ENCODE results near the gene CST7. TPM values are rescaled to one million over a fixed set of nuclear protein-coding genes. Genes with fewer than 3 reads are reported as not detected.

CST7 gene
- total and polyA plus RNA-seq, 2 donors (not counting 3 experiments of a cell fraction or from before 2014, with no cell fraction given), result not detected

DNA sequence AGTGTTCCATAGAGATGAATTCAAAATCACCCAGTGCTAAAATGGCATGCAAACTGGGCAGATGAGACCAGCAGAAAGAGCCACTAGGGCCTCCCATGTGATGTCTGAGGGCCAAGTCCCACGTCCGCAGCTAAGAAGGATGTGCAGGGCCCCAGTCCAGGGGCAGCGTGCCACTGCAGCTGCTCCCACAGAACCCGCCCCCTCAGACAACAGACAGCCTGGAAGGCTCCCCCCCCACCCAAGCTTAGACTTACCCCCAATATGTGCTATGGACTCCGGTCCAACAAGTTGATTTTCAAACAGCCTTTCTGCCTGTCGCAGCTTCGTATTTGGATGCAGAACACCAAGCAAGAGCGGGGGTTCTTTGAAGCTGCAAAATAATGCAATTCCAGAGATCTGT lies 29.4 kb downstream of the CST7 start:
- H3K27ac ChIP-seq (ENCODE audit: insufficient read depth, low read depth, low read length), result no peak overlapping the region
- H3K9me3 ChIP-seq (replicated peaks; ENCODE audit: control insufficient read depth, insufficient read depth, low read length), result no peaks in the 10 kb centered on the region
- H3K4me1 ChIP-seq (ENCODE audit: control insufficient read depth, extremely low read depth, insufficient read depth, low read length), result peaks cover 13% of the 10 kb centered on the region
- H3K9me1 ChIP-seq (replicated peaks; ENCODE audit: control insufficient read depth, extremely low read depth, insufficient read depth, low read length), result no peaks in the 10 kb centered on the region
- dilution Hi-C loops (cut with MboI; ENCODE audit: extremely low pct_ligation_motif_present, low sequenced_read_pairs) (no loop called here), intact Hi-C loops (cut with micrococcal nuclease) (no loop called here)
- ChIA-PET POLR2A (no interaction called here), CTCF (no interaction called here)
- no peak overlapping the region for H3K4me2 ChIP-seq (ENCODE audit: insufficient read depth, low read length)
- FAIRE-seq (no peak), DNase-seq (ENCODE audit: low read depth, low spot score) (no peak)
- no peak overlapping the region for H3K9ac ChIP-seq (replicated peaks; ENCODE audit: extremely low read depth, insufficient read depth, low read length)
- no peak for TF ChIP-seq GATA2 (IDR thresholded peaks at IDR 0.05; ENCODE audit: insufficient read depth, insufficient read length, low read depth, low read length)
- no peak for TF ChIP-seq POLR2A (IDR thresholded peaks at IDR 0.05; ENCODE audit: low read depth, low read length)
- TF ChIP-seq, protein P1, sequence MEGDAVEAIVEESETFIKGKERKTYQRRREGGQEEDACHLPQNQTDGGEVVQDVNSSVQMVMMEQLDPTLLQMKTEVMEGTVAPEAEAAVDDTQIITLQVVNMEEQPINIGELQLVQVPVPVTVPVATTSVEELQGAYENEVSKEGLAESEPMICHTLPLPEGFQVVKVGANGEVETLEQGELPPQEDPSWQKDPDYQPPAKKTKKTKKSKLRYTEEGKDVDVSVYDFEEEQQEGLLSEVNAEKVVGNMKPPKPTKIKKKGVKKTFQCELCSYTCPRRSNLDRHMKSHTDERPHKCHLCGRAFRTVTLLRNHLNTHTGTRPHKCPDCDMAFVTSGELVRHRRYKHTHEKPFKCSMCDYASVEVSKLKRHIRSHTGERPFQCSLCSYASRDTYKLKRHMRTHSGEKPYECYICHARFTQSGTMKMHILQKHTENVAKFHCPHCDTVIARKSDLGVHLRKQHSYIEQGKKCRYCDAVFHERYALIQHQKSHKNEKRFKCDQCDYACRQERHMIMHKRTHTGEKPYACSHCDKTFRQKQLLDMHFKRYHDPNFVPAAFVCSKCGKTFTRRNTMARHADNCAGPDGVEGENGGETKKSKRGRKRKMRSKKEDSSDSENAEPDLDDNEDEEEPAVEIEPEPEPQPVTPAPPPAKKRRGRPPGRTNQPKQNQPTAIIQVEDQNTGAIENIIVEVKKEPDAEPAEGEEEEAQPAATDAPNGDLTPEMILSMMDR (IDR thresholded peaks at IDR 0.05; ENCODE audit: extremely low read depth in 1 of 2, insufficient read depth in 1 of 2, low read depth in 1 of 2, low read length in 2 of 2), result no peak
- TF ChIP-seq EZH2 (IDR thresholded peaks at IDR 0.05; ENCODE audit: borderline replicate concordance, low read depth, low read length, severe bottlenecking), result no peak
- TF ChIP-seq FOS (IDR thresholded peaks at IDR 0.05; ENCODE audit: borderline replicate concordance, insufficient read depth, low read length), result no peak
- no peak for TF ChIP-seq MYC (IDR thresholded peaks at IDR 0.05; ENCODE audit: low read depth, low read length)
- no peak for TF ChIP-seq POLR2AphosphoS5 (IDR thresholded peaks at IDR 0.05; ENCODE audit: insufficient read depth, low read depth, low read length)
- no peak for TF ChIP-seq JUN (IDR thresholded peaks at IDR 0.05; ENCODE audit: borderline replicate concordance, insufficient read depth, insufficient read length, low read depth)
- no peak for TF ChIP-seq MAX (IDR thresholded peaks at IDR 0.05; ENCODE audit: insufficient read depth, insufficient read length)
- BruUV-seq (replicated peaks), result no TSS peak
- peaks cover 2 to 5% of the 10 kb centered on the region in 2 experiments for H3K36me3 ChIP-seq (ENCODE audit: control insufficient read depth in 2 of 2, extremely low read depth in 1 of 2, insufficient read depth in 2 of 2, low read length in 2 of 2)
- H3K79me2 ChIP-seq (ENCODE audit: control insufficient read depth, insufficient read depth, low read length), result peaks cover 4% of the 10 kb centered on the region
- no peaks in the 10 kb centered on the region for H3K27me3 ChIP-seq (ENCODE audit: control insufficient read depth in 2 of 2, insufficient read depth in 2 of 2, low read length in 2 of 2)
- no peak overlapping the region for H3K4me3 ChIP-seq (replicated peaks in 1 of 3; ENCODE audit: insufficient read depth in 1 of 3, low read depth in 1 of 3, low read length in 3 of 3)
- H2AFZ ChIP-seq (ENCODE audit: low read depth, low read length), result no peak overlapping the region
- H4K20me1 ChIP-seq (replicated peaks; ENCODE audit: control insufficient read depth, extremely low read depth, insufficient read depth, low read length), result no peaks in the 10 kb centered on the region

Data from endothelial cell of umbilical vein (primary cell).